ENCODE measurements around the gene TCEA2.

The TCEA2 gene

GRCh38 chr20:64071341-64072332 lies 8.6 kb downstream of the TCEA2 start:
- TF ChIP-seq, protein P1, sequence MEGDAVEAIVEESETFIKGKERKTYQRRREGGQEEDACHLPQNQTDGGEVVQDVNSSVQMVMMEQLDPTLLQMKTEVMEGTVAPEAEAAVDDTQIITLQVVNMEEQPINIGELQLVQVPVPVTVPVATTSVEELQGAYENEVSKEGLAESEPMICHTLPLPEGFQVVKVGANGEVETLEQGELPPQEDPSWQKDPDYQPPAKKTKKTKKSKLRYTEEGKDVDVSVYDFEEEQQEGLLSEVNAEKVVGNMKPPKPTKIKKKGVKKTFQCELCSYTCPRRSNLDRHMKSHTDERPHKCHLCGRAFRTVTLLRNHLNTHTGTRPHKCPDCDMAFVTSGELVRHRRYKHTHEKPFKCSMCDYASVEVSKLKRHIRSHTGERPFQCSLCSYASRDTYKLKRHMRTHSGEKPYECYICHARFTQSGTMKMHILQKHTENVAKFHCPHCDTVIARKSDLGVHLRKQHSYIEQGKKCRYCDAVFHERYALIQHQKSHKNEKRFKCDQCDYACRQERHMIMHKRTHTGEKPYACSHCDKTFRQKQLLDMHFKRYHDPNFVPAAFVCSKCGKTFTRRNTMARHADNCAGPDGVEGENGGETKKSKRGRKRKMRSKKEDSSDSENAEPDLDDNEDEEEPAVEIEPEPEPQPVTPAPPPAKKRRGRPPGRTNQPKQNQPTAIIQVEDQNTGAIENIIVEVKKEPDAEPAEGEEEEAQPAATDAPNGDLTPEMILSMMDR (IDR thresholded peaks at IDR 0.05; ENCODE audit: low read depth, low read length): no peak
- no peak for DNase-seq (ENCODE audit: low read depth in 2 of 2)
- H3K4me3 ChIP-seq (replicated peaks in 1 of 2; ENCODE audit: low read depth in 2 of 2, low read length in 2 of 2): no peak overlapping the region

- no peak overlapping the region for H3K4me3 ChIP-seq (replicated peaks in 1 of 2; ENCODE audit: low read depth in 2 of 2, low read length in 2 of 2)
- DNase-seq (ENCODE audit: low read depth in 2 of 2): no peak
- TF ChIP-seq, protein P1 (IDR thresholded peaks at IDR 0.05; ENCODE audit: low read depth, low read length): no peak
These were observed 9.6 kb downstream of the TCEA2 start for GRCh38 chr20:64072498-64073063.

DNA sequence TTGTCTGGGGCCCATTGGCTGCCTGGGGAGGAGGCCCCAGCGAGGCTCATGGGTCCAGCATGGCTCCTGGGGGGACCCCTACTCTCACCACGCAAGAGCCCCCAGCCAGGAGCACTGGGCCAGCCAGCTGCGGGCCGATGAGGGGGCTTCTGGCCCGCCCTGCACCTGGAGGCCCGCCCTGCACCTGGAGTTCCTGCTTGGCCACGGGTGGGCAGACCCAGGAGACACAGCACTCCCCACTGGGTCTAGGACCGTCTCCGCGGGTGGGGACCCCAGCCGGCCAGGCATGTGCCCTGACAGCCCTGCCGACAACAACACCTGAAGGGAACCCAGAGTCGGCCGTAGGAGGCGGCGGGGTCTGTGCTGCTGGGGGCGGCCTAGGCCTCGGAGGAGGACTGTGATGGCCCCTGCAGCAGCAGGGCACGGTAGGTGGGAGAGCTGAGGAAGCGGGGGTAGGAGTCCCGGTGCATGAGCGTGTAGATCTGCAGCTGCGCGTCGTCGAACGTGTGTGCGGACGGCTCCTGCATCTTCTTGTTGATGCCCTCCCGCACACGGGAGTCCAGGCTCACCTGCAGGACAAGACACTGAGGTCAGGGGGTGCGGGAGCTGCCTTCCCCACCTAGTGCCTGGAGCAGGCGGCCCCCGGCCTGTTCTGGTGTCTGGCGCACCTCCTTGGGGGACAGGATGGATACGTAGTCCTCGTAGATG lies 10.6 kb downstream of the TCEA2 start:
- TF ChIP-seq, protein P1 (IDR thresholded peaks at IDR 0.05; ENCODE audit: low read depth, low read length): no peak
- no peak overlapping the region for H3K4me3 ChIP-seq (replicated peaks in 1 of 2; ENCODE audit: low read depth in 2 of 2, low read length in 2 of 2)
- no peak for DNase-seq (ENCODE audit: low read depth in 2 of 2)

DNA sequence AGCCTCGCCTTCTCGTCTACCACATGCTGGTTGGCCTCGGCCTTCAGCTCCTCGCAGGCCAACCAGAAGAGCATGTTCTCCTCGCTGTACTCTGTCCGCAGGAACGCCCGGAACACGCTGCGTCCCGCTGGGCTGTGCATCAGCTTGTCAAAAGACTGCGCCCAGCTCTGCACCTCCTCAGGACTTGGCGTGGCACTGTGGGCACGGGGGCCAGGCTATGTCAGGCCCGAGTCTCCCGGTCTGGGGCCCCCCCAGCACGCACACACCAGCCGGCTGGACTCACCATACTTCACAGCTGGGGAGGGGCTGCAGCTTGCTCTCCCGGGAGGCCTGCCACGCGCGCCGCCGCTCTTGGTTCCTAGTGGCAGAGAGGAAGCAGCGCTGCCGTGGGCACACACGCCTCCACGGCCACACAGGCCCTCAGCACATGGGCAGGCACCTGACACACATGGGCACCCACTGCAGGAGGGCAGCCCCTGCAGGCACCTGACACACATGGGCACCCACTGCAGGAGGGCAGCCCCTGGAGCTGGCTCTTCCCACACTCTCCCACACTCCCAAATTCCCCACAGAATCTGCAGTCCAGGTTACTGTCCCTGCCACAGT lies 11.3 kb downstream of the TCEA2 start:
- TF ChIP-seq, protein P1 (IDR thresholded peaks at IDR 0.05; ENCODE audit: low read depth, low read length): no peak
- no peak overlapping the region for H3K4me3 ChIP-seq (replicated peaks in 1 of 2; ENCODE audit: low read depth in 2 of 2, low read length in 2 of 2)
- DNase-seq (ENCODE audit: low read depth in 2 of 2): no peak

DNA sequence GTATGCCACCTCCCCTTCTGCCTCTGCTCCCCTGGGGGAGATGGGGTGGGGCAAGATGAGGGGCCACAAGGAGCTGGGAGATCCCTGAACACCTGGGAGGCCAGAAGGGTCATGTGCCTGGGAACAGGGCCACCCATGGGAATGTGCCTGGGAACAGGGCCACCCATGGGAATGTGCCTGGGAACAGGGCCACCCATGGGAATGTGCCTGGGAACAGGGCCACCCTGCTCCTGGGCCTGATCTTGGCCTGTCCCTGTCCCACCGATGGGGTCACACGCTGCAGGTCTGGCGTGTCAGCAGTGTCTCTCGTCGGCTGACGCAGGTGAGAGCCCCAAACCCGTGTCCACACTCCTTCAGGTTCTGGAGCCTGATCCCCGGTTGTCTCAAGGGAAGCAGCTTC lies 12.0 kb downstream of the TCEA2 start:
- DNase-seq (ENCODE audit: low read depth in 2 of 2): no peak
- TF ChIP-seq, protein P1 (IDR thresholded peaks at IDR 0.05; ENCODE audit: low read depth, low read length): no peak
- no peak overlapping the region for H3K4me3 ChIP-seq (replicated peaks in 1 of 2; ENCODE audit: low read depth in 2 of 2, low read length in 2 of 2)

DNA sequence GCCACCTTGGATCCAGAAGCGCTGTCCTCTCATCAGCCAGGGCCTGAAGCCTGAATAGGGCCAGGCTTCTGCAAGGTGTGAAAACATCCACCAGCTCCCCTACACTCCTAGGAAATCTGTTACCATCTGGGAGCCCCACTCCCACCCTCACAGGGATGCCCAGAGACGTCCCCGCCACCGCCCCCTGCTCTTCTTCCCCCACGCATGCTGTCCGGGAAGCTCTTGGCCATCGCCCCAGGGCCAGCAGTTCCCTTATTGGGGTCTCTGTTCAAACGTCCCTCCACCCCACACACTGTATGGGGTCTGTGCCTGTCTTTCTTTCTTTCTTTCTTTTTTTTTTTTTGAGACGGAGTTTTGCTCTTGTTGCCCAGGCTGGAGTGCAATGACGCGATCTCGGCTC lies 12.6 kb downstream of the TCEA2 start:
- no peak overlapping the region for H3K4me3 ChIP-seq (replicated peaks in 1 of 2; ENCODE audit: low read depth in 2 of 2, low read length in 2 of 2)
- DNase-seq (ENCODE audit: low read depth in 2 of 2): no peak
- TF ChIP-seq, protein P1 (IDR thresholded peaks at IDR 0.05; ENCODE audit: low read depth, low read length): no peak

All from cardiac fibroblast (primary cell).